H54 (cell line): ENCODE results near the gene S100PBP.

Experiments used
- DNase-seq: peaks from one replicate; pipeline ENCODE4 v3.0.0; 2011; ENCODE audit warnings: low spot score, mixed read lengths; ENCODE audit not compliant: insufficient read length
- FAIRE-seq: peaks from 3 replicates; lab custom pipeline; 2011; peaks lifted over from hg19 to GRCh38; lab: Jason Lieb, UNC
- POLR2A ChIP-seq: IDR thresholded peaks from 2 replicates; pipeline ENCODE4 v1.6.1; 2011; ENCODE audit warnings: low read depth, mild to moderate bottlenecking, low read length

Gene S100PBP

DNA sequence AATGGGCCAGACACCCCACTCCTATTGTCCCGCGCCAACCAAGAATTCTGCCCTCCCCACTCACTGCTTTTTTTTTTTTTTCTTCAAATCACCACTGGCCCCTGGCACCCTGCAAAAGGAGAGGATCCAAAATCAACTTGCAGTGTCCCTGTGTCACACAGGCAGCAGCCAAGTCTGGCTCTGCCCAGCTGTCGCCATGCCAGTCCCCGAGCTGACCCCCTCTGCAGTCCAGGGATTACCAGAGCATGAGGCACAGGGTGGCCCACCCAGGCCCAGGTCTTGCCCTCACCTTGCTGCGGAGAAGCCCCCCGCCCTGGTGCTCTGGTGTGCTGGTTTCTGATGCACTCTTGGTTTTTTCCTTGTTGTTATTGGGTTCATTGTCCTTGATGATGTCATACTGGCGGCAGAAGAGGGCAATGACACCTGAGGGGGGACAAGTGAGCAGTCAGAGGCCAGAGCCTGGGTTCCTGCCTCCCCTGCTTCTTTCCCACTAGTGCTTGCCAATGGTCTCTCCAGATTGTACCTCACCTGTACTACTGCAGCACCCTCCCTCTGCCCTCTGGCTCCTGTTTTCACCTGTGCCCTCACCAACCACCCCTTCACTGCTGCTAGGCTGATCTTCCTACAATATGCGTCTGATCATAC is 47.0 kb downstream of the S100PBP start:
- no peak for TF ChIP-seq POLR2A
- DNase-seq (no peak), FAIRE-seq (no peak)

DNA sequence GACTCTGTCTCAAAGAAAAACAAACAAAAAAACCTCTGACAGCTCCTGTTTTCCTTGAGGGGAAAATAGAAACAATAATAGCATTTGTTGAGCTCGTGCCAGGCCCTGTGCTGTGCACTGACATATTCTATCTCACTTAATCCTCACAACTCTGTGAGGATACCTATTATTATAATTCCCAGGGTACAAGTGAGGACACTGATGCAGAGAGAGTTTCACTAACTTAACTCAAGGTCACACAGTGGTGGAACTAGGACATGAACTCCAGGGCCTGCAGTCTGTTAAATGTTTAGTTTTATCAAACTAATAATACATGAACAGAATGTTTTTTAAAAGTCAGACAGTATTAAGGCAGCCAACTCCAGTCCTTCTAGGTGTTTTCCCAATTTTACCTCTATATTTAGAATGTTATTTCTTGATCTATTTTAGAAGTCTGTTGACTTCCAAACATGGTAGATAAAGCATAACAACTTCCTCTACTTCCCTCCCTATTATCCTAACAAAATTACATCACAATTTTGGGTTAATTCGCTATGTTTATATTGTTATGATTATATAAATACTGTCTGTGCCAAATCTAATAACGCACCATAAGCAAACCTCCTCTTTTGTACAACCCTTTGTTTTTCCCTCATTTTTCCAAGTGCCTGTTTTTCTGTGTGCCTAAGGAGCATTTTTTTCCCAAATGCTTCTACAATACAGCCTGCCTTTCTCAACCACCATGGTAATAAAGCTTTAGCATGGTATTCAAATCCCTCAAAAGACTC is 48.4 kb downstream of the S100PBP start:
- FAIRE-seq (no peak), DNase-seq (no peak)
- no peak for TF ChIP-seq POLR2A

DNA sequence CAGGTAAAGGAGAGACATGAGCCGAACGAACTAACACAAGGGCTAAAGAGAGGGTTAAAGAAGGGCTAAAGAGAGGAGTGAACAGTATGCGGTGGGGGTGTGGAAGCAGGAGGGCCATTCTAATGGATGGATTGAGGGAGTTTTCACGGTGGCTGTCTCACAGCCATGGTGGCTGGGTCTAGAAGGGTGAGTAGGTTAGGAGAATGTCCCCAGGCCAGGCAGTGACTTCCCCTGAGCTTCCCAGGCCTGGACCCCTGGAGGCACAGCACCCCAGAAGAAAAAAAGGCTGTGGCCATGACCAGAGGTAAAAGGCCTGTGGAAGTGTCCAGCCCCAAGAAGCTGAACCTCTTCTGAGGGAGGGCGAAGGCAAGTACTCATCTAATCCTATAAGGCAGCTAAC is 49.7 kb downstream of the S100PBP start:
- FAIRE-seq (no peak), DNase-seq (no peak)
- TF ChIP-seq POLR2A, result no peak

DNA sequence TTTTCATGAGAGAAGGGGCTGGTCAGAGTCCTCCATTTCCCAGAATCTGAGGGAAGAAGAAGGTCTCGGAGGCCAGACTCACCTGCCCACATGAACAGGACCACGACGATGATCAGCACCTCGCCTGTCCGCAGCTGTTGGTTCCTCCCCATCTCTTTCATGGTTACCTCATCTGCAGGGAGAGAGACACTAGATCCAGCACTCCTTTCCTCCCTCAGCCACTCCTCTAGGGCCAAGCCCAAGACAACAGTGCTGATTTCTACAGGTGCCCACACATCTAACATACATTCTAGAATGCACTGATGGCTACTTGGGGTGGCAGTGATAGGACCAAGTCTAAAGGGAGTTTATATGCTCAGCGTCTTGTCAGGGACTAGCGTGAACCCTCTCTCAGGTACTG is 50.2 kb downstream of the S100PBP start:
- FAIRE-seq (no peak), DNase-seq (no peak)
- no peak for TF ChIP-seq POLR2A

DNA sequence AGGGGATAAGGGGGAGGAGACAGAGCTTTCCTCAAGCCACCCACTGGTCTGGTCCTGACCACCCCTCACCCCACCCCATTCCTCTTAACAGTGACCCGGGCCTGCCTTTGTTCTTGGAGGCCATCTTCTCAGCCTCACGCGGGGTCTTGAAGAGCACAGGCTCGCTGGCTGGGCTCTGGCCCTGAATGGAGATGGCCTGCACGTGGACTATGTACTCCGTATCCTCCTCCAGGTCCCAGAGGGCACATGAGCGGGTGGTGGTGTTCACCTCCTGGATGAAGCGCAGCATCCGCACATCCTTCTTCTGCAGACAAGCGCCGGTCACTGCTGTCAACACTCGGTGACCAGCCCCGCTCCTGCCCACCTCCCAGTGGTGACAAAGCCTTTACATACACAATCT is 50.6 kb downstream of the S100PBP start:
- no peak for DNase-seq
- FAIRE-seq, result no peak
- TF ChIP-seq POLR2A, result no peak

DNA sequence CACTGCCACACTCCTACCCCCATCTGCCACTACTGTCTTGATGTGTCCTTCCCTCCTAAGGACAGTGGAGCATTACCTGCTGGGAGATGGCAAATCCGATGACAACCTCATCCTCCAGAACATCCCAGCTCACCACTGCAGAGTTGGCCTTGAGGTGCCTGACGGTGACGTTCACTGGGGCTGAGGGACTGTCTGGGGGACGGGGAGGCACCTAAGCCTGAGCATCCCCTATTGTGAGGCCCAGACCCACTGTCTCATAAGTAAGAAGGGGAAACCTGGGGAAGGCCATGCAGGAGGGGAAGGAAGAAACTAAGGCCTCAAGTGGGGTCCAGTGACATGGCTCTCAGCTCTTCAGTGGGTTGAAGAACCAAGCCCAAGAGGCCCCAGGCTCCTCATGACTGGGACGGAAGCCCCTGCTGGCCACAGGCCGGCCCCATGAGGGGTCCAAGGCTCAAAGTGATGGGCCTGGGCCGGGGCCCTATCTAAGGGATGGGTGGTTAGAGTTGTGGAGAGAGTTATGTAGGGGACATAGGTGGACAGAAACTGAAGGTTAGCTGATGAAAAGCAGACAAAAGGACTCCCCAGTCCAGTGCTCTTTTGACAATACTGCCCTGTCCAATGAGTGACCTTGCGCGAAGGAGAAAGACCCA is 51.5 kb downstream of the S100PBP start:
- no peak for DNase-seq
- FAIRE-seq, result no peak
- no peak for TF ChIP-seq POLR2A

DNA sequence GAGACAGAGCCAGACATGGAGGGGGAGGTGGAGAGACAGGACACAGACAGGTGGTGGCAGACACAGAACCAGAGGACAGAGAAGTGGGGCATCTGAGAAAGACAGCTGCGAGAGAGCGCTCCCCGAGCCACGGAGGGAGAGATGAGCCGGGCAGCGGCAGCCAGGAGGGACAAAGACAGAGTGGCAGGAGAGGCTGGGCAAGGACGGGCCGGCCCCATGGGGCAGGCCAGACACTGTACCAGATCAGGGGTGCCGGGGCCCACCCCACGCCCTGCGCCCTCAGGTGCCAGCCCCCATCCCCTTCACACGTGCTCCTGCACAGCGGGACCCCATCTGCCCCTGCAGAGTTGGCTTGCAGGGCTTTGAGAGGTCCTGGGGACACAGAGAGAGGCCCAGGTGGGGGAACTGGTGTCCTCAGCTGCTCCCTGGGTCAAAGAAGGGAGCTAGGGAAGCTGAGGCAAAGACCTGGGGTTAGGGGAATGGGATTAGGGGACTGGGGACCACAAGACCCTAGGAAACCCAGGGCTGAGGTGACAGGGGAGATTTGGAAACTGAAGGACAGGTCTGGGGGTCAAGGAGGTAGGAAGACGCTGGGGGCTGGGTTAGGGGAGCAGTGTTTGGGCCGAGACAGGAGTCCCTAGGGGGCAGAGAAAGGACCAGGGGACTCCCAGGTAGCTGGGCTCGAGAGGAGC is 52.6 kb downstream of the S100PBP start:
- FAIRE-seq (no peak), DNase-seq (no peak)
- TF ChIP-seq POLR2A, result no peak

DNA sequence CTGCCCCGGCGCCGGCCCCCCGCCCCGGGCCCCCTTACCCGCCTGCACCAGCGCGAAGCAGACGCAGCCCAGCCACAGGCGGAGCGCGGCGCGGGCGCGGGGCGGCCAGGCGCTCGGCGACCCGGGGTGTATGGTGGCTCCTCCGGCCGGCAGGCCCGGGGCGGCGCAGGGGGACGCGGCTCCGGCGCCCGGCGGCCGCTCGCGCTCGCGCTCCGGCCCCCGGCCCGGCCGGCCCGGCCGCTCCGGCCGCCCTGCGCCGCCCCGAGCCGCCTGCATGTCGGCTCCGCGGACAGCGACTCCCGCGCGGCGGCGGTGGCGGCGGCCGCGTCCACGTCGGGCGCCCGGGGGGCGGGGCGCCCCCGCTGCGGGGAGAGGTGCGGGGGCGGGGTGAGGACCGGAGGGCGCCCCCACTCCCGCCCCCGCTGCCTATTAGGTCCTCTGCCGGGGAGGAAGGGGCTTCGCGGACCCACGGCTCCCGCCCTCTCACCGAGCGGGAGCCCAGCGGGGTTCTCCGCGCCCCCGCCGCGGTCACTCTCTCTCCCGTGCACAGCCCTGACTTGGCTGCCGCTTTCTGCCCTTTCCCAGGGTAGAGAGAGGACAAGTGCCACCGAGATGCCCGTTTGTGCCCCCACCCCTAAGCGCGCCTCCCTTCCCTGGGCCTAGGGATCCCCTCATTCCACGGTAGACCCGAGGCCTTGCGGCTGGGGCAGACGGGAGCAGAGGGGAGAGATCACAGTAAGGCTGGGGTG is 53.3 kb downstream of the S100PBP start, which contains the start of gene FNDC5:
Gene FNDC5, minus strand, starts transcription at position 298 of the 749 bp plus-strand sequence.
- no peak for DNase-seq
- no peak for FAIRE-seq
- no peak for TF ChIP-seq POLR2A

DNA sequence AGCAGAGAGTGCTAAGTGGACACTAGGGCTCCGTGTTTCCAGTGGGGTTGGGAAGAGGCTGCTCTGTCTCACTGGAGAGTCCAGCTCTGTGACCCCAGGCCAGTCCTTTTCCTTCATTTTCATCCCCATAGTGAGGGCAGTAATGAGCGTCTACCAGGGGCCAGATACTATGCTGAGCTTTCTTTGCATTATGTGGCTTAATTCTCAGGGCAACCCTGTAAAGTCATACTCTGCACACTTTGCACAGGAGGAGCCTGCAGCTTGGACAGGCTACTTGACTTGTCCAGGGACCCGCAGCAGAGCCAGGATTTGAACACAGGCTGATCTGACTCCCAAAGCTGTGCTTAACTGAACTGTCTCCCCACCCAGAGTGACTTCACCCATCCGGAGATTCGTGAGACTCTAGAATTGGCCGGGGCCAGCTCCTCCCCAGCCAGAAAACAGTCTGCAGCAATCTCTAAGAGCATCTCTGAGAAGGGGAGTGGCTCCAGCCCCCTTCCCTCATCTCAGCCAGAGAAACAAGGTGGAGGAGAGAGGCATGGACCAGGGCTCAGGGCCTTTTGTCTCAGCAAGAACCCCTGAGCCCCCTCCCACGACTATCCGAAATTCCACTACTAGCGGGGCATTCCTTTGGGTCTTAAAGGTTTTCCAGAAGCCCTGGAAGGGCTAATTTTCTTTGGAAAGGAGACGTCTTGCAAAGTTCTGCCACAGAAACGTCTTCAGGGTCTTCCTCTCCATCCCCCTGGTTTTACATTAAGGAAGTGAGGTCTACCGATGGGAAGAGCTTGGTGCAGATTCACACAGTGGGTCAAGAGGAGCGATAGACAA is 54.1 kb downstream of the S100PBP start:
- no peak for FAIRE-seq
- TF ChIP-seq POLR2A, result no peak
- no peak for DNase-seq

DNA sequence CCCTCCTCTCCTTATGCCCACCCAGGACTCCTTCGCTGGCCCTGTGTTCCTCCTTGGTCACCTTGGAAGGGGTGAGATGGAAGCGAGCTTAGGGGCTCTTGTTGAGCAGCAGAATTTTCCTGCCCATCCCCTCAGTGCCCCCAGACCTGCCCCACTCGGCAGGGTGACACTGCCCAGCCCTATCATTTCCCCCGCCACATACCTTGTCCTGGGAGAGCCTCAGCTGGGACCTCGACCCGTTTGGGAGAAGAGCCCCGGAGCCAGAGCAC is 54.7 kb downstream of the S100PBP start:
- no peak for TF ChIP-seq POLR2A
- FAIRE-seq, result no peak

DNA sequence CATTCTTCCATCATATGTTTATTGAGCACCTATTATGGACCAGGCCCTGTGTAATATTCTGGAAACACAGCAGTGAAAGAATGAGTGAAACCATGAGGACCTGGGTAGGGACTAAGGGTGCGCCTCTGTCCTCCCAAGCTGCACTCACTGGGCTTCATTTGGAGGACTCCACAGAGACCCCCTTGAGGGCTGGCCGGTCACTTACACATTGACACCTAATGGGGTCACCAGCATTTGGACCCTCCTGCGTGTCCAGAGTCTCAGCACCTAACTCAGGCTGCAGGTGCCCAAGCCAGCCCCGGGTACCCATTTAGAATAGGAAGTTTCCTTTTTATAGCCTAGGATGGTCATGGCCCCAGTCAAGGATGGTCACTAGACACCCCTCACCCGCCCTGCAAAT is 56.0 kb downstream of the S100PBP start:
- DNase-seq (no peak), FAIRE-seq (no peak)
- TF ChIP-seq POLR2A, result no peak

More for the DNA sequence above, 54.7 kb downstream of the S100PBP start:
- DNase-seq, result no peak

DNA sequence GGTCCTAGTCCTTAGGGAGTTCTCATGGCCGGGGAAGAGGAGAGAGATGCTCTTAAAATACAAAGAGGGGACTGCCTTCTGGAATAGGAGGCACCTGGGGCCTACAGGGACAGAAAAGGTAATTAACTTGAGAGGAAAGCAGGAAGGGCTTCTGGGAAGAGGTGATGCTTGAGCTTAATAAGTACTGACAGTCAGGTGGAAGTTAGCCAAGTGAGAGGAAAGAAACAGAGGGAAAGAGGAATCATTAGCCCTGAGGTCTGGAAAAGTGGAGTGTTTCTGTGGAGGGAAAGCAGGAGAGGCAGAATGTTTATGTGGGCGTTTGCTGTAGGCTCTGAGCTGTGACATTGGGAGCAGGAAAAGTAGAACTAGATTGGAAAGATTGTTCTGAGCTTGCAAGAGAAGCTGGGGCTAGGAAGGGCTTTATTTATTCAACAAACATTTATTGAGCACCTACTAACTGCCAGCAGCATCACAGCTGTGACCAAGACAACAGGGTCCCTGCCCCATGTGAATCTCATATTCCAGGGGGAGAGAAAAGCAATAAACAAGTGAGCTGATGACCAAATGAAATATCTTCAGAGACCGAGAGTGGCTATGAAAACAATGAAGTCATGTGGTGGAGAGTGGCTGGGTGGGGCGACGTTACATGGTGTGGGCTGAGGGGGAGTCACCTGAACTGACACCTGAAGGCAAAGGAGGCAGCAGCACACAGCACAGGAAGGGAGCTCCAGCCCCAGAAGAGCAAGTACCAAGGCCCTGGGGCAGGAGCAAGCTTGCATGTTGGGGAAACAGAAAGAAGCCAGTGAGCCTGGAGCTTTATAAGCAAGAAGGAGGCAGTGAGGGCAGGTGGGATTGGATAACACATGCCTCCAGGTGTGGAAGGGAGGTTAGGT is 57.7 kb downstream of the S100PBP start:
- TF ChIP-seq POLR2A, result no peak
- no peak for DNase-seq
- no peak for FAIRE-seq
